ENCODE results near the gene OR2T6. TPM values are rescaled to one million over a fixed set of nuclear protein-coding genes. Genes with fewer than 3 reads are reported as not detected.

Gene OR2T6
- polyA plus RNA-seq, 1 donor (not counting 4 experiments of a cell fraction or from before 2014, with no cell fraction given): not detected

DNA sequence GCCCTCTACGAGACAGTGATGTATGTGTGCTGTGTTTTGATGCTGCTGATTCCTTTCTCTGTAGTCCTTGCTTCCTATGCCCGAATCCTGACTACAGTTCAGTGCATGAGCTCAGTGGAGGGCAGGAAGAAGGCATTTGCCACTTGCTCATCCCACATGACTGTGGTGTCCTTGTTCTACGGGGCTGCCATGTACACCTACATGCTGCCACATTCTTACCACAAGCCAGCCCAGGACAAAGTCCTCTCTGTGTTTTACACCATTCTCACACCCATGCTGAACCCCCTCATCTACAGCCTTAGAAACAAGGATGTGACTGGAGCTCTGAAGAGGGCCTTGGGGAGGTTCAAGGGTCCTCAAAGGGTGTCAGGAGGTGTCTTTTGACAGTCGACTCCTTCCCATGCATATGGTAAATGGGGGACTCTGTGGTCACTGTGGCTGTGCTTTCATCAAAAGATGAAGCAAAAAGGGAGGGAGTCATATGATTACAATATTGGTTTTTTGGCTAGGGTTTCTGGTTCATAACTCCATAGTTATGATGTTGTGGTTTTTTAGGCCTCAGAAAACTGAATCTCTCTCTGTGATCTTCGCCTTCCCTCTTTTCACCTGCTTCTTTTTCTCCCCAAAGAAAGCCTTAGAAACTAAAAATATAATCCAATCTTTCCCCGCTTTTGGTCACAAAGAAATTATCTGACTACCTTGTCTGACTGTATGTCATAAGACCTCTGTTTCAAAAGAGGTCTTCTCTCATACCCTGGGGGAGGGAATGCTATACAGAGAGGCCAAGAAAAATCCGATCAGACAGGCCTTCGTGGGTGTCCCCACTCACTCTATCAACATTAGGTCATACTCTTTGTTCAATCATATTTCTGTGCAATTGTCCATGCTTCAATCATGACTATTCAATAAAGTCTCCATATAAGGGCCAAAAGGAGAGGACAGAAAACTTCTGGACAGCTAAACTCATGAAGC is 31.5 kb downstream of the OR2T6 start:
- TF ChIP-seq, protein P1, sequence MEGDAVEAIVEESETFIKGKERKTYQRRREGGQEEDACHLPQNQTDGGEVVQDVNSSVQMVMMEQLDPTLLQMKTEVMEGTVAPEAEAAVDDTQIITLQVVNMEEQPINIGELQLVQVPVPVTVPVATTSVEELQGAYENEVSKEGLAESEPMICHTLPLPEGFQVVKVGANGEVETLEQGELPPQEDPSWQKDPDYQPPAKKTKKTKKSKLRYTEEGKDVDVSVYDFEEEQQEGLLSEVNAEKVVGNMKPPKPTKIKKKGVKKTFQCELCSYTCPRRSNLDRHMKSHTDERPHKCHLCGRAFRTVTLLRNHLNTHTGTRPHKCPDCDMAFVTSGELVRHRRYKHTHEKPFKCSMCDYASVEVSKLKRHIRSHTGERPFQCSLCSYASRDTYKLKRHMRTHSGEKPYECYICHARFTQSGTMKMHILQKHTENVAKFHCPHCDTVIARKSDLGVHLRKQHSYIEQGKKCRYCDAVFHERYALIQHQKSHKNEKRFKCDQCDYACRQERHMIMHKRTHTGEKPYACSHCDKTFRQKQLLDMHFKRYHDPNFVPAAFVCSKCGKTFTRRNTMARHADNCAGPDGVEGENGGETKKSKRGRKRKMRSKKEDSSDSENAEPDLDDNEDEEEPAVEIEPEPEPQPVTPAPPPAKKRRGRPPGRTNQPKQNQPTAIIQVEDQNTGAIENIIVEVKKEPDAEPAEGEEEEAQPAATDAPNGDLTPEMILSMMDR (optimal IDR thresholded peaks at IDR 0.05 in 1 of 3, IDR thresholded peaks at IDR 0.05 in 1 of 3, conservative IDR thresholded peaks at IDR 0.05 in 1 of 3; ENCODE audit: extremely low read depth in 1 of 3, insufficient read depth in 2 of 3, low read length in 3 of 3): no peak
- TF ChIP-seq EZH2 (IDR thresholded peaks at IDR 0.05; ENCODE audit: low read length): no peak
- H4K20me1 ChIP-seq (ENCODE audit: control insufficient read depth, extremely low read depth, insufficient read depth, low read length): no peaks in the 10 kb centered on the region
- FAIRE-seq: no peak

DNA sequence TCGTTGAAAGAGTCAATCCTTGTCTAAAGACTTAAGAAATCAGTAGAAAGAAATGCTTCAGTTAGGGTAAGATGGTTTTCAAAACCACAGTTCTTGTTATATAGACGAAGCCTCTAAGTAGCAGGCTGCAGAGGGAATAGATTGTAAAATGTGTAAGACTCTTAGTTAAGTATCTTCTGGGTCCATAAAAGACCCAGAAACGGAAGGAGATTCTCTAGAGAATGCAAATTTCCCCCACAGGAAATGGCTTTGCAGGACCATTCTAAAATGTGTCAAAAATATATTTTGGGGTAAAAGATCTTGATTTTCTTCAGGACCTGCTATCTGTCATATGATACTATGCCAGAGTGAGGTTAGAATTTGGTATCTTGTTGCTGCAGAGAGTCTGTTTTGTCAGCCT is 40.7 kb downstream of the OR2T6 start:
- no peaks in the 10 kb centered on the region for H3K9me1 ChIP-seq (ENCODE audit: control insufficient read depth, extremely low read depth, insufficient read depth, low read length)
- dilution Hi-C loops (cut with MboI; ENCODE audit: extremely low pct_ligation_motif_present, low sequenced_read_pairs): no loop called here
- FAIRE-seq: no peak
- no peak overlapping the region for H3K4me2 ChIP-seq (ENCODE audit: control insufficient read depth, extremely low read depth, insufficient read depth, low read depth, low read length)
- H3K27me3 ChIP-seq (ENCODE audit: control insufficient read depth, extremely low read depth, insufficient read depth, low read length): no peaks in the 10 kb centered on the region
- H3K9me3 ChIP-seq (ENCODE audit: control insufficient read depth, low read depth, low read length): no peaks in the 10 kb centered on the region
- no peaks in the 10 kb centered on the region for H3K4me1 ChIP-seq (ENCODE audit: control insufficient read depth, extremely low read depth, insufficient read depth, low read length)
- no peak overlapping the region for H3K4me3 ChIP-seq (ENCODE audit: control insufficient read depth in 2 of 3, extremely low read depth in 1 of 3, insufficient read depth in 2 of 3, low read depth in 1 of 3, low read length in 3 of 3)
- H2AFZ ChIP-seq (ENCODE audit: control insufficient read depth, low read length): no peak overlapping the region
- H3K36me3 ChIP-seq (ENCODE audit: control insufficient read depth in 2 of 2, extremely low read depth in 1 of 2, insufficient read depth in 2 of 2, low read length in 2 of 2): no peaks in the 10 kb centered on the region
- H3K79me2 ChIP-seq (ENCODE audit: control insufficient read depth, insufficient read depth, low read length): no peaks in the 10 kb centered on the region
- no peak for TF ChIP-seq EZH2 (IDR thresholded peaks at IDR 0.05; ENCODE audit: low read length)
- TF ChIP-seq, protein P1 (optimal IDR thresholded peaks at IDR 0.05 in 1 of 3, IDR thresholded peaks at IDR 0.05 in 1 of 3, conservative IDR thresholded peaks at IDR 0.05 in 1 of 3; ENCODE audit: extremely low read depth in 1 of 3, insufficient read depth in 2 of 3, low read length in 3 of 3): no peak
- no peak overlapping the region for H3K27ac ChIP-seq (ENCODE audit: control insufficient read depth, insufficient read depth, low read length)
- H3K9ac ChIP-seq (ENCODE audit: control insufficient read depth, extremely low read depth, insufficient read depth, low read length): no peak overlapping the region
- no peaks in the 10 kb centered on the region for H4K20me1 ChIP-seq (ENCODE audit: control insufficient read depth, extremely low read depth, insufficient read depth, low read length)
- DNase-seq (ENCODE audit: low read depth, low spot score): no peak

More for the DNA sequence above, 31.5 kb downstream of the OR2T6 start:
- Histone ChIP-seq H3K79me2 (ENCODE audit: control insufficient read depth, insufficient read depth, low read length) (no peaks in the 10 kb centered on the region), H3K9me1 (ENCODE audit: control insufficient read depth, extremely low read depth, insufficient read depth, low read length) (no peaks in the 10 kb centered on the region), H3K36me3 (ENCODE audit: control insufficient read depth in 2 of 2, extremely low read depth in 1 of 2, insufficient read depth in 2 of 2, low read length in 2 of 2) (no peaks in the 10 kb centered on the region), H3K9me3 (ENCODE audit: control insufficient read depth, low read depth, low read length) (no peaks in the 10 kb centered on the region), H3K4me3 (ENCODE audit: control insufficient read depth in 2 of 3, extremely low read depth in 1 of 3, insufficient read depth in 2 of 3, low read depth in 1 of 3, low read length in 3 of 3) (no peak overlapping the region), H3K9ac (ENCODE audit: control insufficient read depth, extremely low read depth, insufficient read depth, low read length) (no peak overlapping the region), H3K4me1 (ENCODE audit: control insufficient read depth, extremely low read depth, insufficient read depth, low read length) (no peaks in the 10 kb centered on the region), H3K4me2 (ENCODE audit: control insufficient read depth, extremely low read depth, insufficient read depth, low read depth, low read length) (no peak overlapping the region), H3K27me3 (ENCODE audit: control insufficient read depth, extremely low read depth, insufficient read depth, low read length) (no peaks in the 10 kb centered on the region), H3K27ac (ENCODE audit: control insufficient read depth, insufficient read depth, low read length) (no peak overlapping the region), H2AFZ (ENCODE audit: control insufficient read depth, low read length) (no peak overlapping the region)
- dilution Hi-C loops (cut with MboI; ENCODE audit: extremely low pct_ligation_motif_present, low sequenced_read_pairs): no loop called here
- DNase-seq (ENCODE audit: low read depth, low spot score): no peak

Measured in keratinocyte (primary cell).